GM19193 (cell line): ENCODE results near the gene RNU7-1.

ENCODE experiments used
- POLR2A ChIP-seq: IDR thresholded peaks from 4 replicates; pipeline ENCODE4 v1.6.1; 2011; ENCODE audit not compliant: insufficient read depth, insufficient read length; ENCODE audit errors: extremely low read depth

Gene RNU7-1

DNA sequence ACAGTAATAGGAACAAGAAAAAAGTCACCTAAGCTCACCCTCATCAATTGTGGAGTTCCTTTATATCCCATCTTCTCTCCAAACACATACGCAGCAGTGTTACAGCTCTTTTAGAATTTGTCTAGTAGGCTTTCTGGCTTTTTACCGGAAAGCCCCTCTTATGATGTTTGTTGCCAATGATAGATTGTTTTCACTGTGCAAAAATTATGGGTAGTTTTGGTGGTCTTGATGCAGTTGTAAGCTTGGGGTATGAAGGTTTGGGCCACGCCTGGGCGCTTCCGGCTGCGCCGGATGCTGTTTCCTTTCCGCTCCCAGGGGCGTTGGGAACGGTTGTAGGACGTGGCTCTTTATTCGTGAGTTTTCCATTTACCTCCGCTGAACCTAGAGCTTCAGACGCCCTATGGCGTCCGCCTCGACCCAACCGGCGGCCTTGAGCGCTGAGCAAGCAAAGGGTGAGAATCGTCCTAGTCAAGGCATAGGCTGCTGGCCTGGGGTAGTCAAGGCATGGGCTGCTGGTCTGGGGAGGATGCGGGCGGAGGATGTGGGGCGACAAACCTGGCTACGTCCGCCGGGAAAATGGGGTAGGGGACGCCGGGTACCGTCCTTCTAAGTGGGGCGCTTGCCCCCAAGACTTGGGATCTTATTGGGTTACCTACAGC lies at the start of gene RNU7-1, which contains the start of gene C12orf57:
TSS of gene RNU7-1 (plus strand) at position 95 of the 659 bp plus-strand sequence.
TSS of gene C12orf57 (plus strand) at position 301 of the 659 bp plus-strand sequence. CDS start at position 401, 100 bp downstream.
- peak; percentile 100 for TF ChIP-seq POLR2A

DNA sequence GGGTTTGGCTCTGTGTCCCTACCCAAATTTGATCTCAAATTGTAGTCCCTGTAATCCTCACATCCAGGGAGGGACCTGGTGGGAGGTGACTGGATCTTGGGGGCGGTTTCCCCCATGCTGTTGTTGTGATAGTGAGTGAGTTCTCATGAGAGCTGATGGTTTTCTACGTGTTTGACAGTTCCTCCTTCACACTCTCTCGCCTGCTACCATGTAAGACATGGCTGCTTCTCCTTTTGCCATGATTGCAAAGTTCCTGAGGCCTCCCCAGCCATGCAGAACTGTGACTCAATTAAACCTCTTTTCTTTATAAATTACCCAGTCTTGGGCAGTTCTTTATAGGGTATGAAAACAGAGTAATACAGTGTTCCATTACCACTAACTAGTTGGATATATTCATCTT lies 49.3 kb upstream of the RNU7-1 start:
- TF ChIP-seq POLR2A, result no peak

- no peak for TF ChIP-seq POLR2A
These were observed 46.7 kb upstream of the RNU7-1 start for GRCh38 chr12:6896846-6897435.

GRCh38 chr12:6899427-6899826 lies 44.2 kb upstream of the RNU7-1 start:
- TF ChIP-seq POLR2A, result no peak

DNA sequence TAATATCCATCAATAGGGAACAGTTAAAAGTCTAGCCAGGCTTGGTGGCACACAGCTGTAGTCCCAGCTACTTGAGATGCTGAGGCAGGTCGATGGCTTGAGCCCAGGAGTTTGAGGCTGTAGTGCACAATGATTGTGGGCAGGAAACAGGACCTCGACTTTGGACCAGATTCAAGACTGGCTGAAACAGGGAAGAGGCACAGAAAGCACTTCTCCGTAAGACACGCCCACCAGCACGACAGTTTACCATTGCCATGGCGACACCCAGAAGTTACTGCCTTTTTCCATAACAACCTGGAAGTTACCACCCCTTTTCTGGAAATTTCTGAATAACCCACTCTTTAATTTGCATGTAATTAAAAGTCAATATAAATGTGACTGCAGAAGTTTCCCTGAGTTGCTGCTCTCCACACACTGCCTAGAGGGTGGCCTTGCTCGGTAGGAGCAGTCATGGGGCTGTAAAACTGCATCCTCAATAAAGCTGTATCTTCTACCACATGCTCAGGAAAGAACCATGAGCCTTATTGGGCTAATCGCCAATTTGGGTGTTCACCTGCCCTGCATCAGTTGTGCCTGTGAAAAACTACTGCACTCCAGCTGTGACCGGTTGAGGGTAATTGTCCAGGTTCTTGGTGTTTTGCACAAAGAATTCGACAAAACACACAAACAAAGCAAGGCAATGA lies 43.6 kb upstream of the RNU7-1 start:
- TF ChIP-seq POLR2A, result no peak

DNA sequence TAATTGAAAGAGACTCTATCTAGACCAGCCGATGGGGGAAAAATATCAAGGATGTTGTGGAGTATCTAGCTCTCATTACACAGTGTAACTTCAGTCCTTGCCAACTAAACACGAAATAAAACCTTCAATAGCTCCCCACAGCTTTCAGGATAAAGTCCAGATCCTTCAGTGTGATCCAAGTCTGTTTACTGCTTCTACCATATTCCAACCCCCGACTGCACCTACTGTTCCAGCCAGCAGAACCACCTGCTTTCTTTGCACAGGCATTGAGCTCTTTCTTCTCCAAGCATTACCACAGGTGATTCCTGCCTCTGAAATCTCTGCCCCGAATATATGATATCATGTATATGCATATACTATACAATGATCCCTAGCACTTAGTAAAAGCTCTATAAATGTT lies 41.2 kb upstream of the RNU7-1 start:
- no peak for TF ChIP-seq POLR2A

GRCh38 chr12:6903722-6904121 lies 39.9 kb upstream of the RNU7-1 start:
- TF ChIP-seq POLR2A, result no peak

DNA sequence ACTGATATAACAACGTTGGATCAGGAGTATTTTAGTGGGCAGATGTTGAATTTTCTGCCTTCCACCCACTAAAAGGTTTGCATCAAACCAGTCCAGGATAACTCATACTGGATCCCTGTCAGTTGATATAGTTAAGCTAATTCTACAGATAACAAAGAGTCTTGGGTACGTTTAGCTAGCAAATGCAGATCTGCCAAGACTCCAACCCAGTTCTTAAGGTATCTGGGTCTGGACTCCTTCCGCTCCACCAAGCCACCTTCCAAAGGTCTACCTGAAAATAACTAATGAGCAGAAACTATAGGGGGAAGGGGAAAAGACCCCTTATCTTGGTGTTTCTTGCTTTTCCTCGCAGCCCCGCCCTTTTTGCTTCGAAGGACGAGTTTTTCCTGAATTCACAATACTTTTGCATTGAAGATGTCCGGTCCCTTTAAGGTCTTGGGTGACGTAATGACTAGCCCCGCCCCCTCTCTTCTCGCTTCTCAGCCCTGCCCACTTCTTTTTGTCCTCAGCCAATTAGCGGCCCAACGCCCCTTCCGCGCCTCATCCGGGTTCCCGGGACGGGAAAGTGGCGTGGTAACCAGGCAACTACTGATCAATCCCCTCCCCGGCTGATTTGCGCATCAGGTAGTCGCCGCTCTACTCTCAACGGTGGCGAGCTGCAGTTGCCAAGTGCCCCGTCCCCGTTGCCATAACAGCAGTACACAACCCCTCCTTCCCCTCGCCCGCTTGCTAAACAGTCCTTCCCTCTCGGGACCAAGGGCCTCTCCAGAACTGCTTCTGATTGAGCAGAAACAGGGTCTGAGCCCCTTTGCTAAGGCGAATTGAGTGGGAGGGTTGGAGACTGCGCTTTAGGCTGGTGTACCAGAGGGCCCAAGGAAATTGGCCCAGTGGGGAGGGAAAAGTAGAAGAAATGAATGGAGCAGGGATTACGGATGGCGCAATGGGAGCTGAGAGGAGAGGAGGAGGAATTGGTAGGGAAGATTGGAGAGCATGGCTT lies 39.0 kb upstream of the RNU7-1 start, which contains the start of gene LRRC23:
TSS of gene LRRC23 (plus strand) at position 543 of the 997 bp plus-strand sequence. CDS start 812 bp downstream, outside the sequence.
- TF ChIP-seq POLR2A, result peak; percentile 62

DNA sequence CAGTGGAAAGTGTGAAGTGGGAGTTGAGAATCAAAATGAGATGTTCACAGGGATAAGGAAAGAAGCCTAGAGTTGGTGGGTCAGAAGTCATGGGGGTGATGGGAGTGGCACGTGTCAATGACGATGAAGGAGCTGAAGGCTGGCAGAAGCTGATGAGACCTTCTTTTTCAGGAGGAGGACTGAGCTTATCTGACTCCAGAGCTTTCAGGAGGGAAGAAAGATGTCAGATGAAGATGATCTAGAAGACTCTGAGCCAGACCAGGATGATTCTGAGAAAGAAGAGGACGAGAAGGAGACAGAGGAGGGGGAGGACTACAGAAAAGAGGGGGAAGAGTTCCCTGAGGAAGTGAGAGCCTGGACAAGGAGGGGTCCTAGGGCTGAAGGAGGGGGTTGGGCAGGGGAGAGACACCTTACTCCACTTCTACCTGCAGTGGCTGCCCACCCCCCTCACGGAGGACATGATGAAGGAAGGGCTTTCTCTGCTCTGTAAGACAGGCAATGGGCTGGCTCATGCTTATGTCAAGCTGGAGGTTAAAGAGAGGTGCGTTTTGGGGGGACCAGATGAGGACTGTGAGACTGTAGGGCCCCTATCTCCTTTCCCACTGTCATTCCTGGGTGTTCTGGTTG lies 38.1 kb upstream of the RNU7-1 start:
- no peak for TF ChIP-seq POLR2A

DNA sequence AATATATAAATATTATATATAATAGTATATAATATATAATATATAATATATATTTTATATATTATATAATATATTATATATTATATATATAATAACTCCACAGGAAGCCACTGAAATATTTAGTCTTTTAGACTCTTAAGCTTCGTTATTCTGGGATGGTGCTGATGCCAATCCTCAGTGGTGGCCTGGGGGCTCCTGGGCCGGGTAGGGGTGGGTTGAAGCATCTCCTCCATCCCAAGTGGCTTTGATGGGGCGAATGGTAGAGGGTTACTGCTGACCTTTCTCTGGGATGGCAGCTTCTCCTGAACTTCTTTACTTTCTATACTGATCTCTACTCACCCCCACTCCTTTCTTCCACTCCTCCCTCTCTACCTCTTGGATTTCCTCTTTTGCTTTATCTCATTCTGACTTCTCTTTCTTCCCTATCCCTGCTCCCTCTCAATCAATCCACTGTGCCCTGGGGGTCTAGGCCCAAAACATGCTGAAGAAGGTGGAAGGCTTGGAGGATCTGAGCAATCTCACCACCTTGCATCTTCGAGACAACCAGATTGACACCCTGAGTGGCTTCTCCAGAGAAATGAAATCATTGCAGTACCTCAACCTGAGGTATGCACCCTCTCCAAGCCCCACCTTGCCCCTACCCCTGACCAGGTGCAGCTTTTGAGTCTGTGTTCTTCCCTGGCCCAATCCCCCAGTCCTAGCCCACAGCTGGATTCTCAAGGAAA lies 34.0 kb upstream of the RNU7-1 start:
- no peak for TF ChIP-seq POLR2A

DNA sequence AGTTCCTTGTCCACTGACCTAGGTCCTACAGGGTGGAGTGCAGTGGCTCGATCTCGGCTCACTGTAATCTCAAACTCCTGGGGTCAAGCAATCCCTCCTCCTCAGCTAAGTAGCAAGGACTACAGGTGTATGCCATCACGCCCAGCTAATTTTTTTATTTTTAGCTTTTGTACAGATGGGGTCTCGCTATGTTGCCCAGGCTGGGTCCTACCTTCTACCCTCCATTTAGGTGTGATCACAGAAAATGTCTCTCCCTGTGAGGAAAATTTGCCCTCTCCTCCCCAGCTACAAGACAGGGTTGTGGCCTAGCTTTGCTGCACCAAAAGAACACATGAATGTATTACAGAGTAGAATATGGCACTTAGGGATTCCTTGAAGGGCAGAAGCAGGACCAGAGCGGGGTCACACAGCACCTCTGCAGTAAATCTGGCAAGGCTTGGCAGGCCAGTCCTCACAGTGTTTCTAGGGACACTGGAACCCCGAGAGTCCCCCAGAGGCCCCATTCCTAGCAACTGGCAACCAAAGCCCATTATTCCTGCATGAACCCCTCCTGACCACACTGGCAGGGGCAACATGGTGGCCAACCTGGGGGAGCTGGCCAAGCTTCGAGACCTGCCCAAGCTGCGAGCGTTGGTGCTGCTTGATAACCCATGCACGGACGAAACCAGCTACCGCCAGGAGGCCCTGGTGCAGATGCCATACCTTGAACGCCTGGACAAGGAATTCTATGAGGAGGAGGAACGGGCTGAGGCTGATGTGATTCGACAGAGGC lies 31.3 kb upstream of the RNU7-1 start:
- TF ChIP-seq POLR2A, result no peak

GRCh38 chr12:6914246-6914946 lies 29.2 kb upstream of the RNU7-1 start, which contains the start of gene ENO2:
Gene ENO2 (plus strand): TSS chr12:6914580. CDS start chr12:6915833, 1,253 bp downstream.
- peak; percentile 41 for TF ChIP-seq POLR2A
